Colonic mucosa (tissue), 4 donors: ENCODE measurements around the gene ANKAR. TPM values are rescaled to one million over a fixed set of nuclear protein-coding genes. Genes with fewer than 3 reads are reported as not detected.

Source experiments
- DNase-seq: peaks from one replicate; pipeline ENCODE4 v3.0.0-alpha.2; 2020
- H3K27ac ChIP-seq: fragments of 200-600 bp; one replicate; pipeline ENCODE4 v1.8.0; 2021
- H3K27me3 ChIP-seq: fragments of 200-600 bp; one replicate; pipeline ENCODE4 v1.8.0; 2021
- H3K36me3 ChIP-seq: fragments of 200-600 bp; one replicate; pipeline ENCODE4 v1.8.0; 2021
- H3K4me1 ChIP-seq: fragments of 200-600 bp; one replicate; pipeline ENCODE4 v1.8.0; 2021; ENCODE audit warnings: mild to moderate bottlenecking
- H3K4me3 ChIP-seq: fragments of 200-600 bp; one replicate; pipeline ENCODE4 v1.8.0; 2021
- H3K9ac ChIP-seq, 2 donors: one replicate each; pipeline ENCODE4 v1.7.0; 2013; ENCODE audit warnings: control low read depth in 2 of 2, low read depth in 2 of 2, low read length in 2 of 2
- H3K9me3 ChIP-seq: fragments of 200-600 bp; one replicate; pipeline ENCODE4 v1.8.0; 2021
- CTCF ChIP-seq: fragments of 200-600 bp; IDR thresholded peaks from one replicate; pipeline ENCODE4 v1.8.0; 2022; ENCODE audit warnings: antibody characterized with exemption, mild to moderate bottlenecking
- intact Hi-C: fragments of 100-400 bp; cut with DNase I; formaldehyde crosslinking; loops from one replicate; pipeline ENCODE4 v1.14.1; 2022
- total RNA-seq, 2 donors: library from RNA; stranded (reverse); fragmentation: NEBNext Ultra II Directional in 1 of 2; extraction: Animal tissue kit (Norgen Biotek cat#: 25700) in 1 of 2; gene quantifications; one replicate each; pipeline ENCODE4 v1.2.1, GENCODE V29; 2021
- donor health status: healthy.
- donor health status: DM: no; HTN: no; CAD: no.
- donor health status: DM: no; HTN: no; CAD: no.

ANKAR gene
- total RNA-seq, 2 donors from 2014 or later = 6.0 to 6.7 TPM

GRCh38 chr2:189673661-189674373, 653 bp upstream of the ANKAR start:
- H3K27ac ChIP-seq = peak overlapping the region; percentile 93
- H3K9ac ChIP-seq = peak overlapping the region; percentile 94 to 98
- H3K9me3 ChIP-seq = no peaks in the 10 kb centered on the region
- H3K4me3 ChIP-seq = peak overlapping the region; percentile 47
- no peak for TF ChIP-seq CTCF
- H3K4me1 ChIP-seq = no peaks in the 10 kb centered on the region
- peaks cover 10% of the 10 kb centered on the region for H3K36me3 ChIP-seq
- intact Hi-C loops = no loop called here
- DNase-seq = no peak
- no peaks in the 10 kb centered on the region for H3K27me3 ChIP-seq

GRCh38 chr2:189676471-189676870, 2.0 kb downstream of the ANKAR start:
- Histone ChIP-seq H3K4me1 (no peaks in the 10 kb centered on the region), H3K4me3 (no peak overlapping the region), H3K9ac (no peak overlapping the region), H3K36me3 (no peaks in the 10 kb centered on the region), H3K27me3 (no peaks in the 10 kb centered on the region), H3K9me3 (no peaks in the 10 kb centered on the region), H3K27ac (no peak overlapping the region)
- intact Hi-C loops = no loop called here
- TF ChIP-seq CTCF = no peak
- DNase-seq = no peak

- no peak overlapping the region for H3K9ac ChIP-seq
- DNase-seq = no peak
- no peaks in the 10 kb centered on the region for H3K4me1 ChIP-seq
- H3K4me3 ChIP-seq = no peak overlapping the region
- no peaks in the 10 kb centered on the region for H3K27me3 ChIP-seq
- intact Hi-C loops = no loop called here
- no peak overlapping the region for H3K27ac ChIP-seq
- no peaks in the 10 kb centered on the region for H3K36me3 ChIP-seq
- TF ChIP-seq CTCF = no peak
- no peaks in the 10 kb centered on the region for H3K9me3 ChIP-seq
These were observed 4.8 kb downstream of the ANKAR start for GRCh38 chr2:189679226-189679625.

GRCh38 chr2:189681203-189681602, 6.7 kb downstream of the ANKAR start:
- H3K9ac ChIP-seq = no peak overlapping the region
- no peak overlapping the region for H3K4me3 ChIP-seq
- H3K27me3 ChIP-seq = no peaks in the 10 kb centered on the region
- intact Hi-C loops = no loop called here
- no peaks in the 10 kb centered on the region for H3K9me3 ChIP-seq
- H3K36me3 ChIP-seq = no peaks in the 10 kb centered on the region
- no peaks in the 10 kb centered on the region for H3K4me1 ChIP-seq
- DNase-seq = no peak
- no peak overlapping the region for H3K27ac ChIP-seq
- no peak for TF ChIP-seq CTCF

- TF ChIP-seq CTCF = no peak
- Histone ChIP-seq H3K9ac (no peak overlapping the region), H3K9me3 (no peaks in the 10 kb centered on the region), H3K36me3 (no peaks in the 10 kb centered on the region), H3K27ac (no peak overlapping the region), H3K4me3 (no peak overlapping the region), H3K4me1 (no peaks in the 10 kb centered on the region), H3K27me3 (no peaks in the 10 kb centered on the region)
- no peak for DNase-seq
- intact Hi-C loops = no loop called here
These were observed 7.4 kb downstream of the ANKAR start for GRCh38 chr2:189681903-189682302.
